ENCODE results near the gene TRIM24.

DNA sequence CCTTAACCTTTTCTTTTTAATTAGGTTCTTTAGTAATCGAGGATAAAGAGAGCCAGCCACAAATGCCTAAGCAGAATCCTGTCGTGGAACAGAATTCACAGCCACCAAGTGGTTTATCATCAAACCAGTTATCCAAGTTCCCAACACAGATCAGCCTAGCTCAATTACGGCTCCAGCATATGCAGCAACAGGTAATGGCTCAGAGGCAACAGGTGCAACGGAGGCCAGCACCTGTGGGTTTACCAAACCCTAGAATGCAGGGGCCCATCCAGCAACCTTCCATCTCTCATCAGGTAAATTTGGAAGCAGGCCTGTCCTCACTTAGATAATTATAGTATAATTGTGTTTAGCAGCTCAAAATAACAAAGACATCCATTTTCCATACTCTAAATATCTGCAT, 94.6 kb downstream of the TRIM24 start:
- TF ChIP-seq CEBPB (IDR thresholded peaks at IDR 0.05; ENCODE audit: borderline replicate concordance, low read depth, low read length) (no peak), HNRNPK (IDR thresholded peaks at IDR 0.05; ENCODE audit: low read depth, low read length, poor library complexity, severe bottlenecking) (no peak)
